ENCODE results near the gene ACO1. TPM values are rescaled to one million over a fixed set of nuclear protein-coding genes. Genes with fewer than 3 reads are reported as not detected.

ACO1 gene
- total RNA-seq, 1 donor from 2014 or later = 19.4 TPM

DNA sequence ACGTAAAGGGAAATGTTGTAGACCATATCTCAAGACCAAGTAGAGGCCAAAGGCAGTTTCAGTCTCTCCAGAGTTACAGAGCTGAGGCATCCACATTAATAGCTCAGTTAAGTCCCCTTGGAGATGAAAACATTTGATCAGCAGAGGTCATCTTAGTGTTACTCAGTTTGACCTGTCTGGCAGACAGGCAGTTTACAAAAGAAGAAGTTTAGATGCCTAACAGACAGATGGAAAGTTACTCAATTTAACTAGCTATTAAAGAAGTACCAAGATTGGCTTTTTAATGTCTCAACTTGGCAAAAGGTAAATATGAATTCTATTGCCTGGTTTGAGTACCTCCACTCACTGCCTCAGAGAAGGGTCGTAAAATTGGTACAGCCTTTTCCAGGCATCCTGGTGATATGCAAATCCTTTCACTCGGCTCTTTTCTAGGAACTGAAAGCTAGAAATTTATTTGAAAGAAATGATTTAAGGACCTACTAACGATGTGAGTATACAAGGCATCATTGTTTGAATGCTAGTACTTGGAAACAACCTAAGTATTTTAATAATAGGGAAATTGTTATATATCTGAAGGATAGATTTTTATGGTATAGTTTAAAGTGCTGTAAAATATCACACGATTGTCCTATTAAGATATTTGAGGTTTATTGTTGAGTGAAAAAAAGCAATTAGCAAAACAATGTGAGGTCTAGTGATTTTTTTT is 14.8 kb downstream of the ACO1 start:
- H3K27ac Mint-ChIP-seq (ENCODE audit: unreplicated experiment) = no peak overlapping the region

GRCh38 chr9:32401488-32401887 is 17.0 kb downstream of the ACO1 start:
- no peak overlapping the region for H3K4me3 Mint-ChIP-seq (ENCODE audit: unreplicated experiment)
- H3K27ac ChIP-seq (ENCODE audit: low read depth, low read length) = no peak overlapping the region
- peaks cover 3% of the 10 kb centered on the region for H3K4me1 ChIP-seq (ENCODE audit: insufficient read depth, low read length)
- FAIRE-seq = no peak
- H3K36me3 ChIP-seq (ENCODE audit: insufficient read depth, low read length) = peaks cover 11% of the 10 kb centered on the region
- H4K20me1 ChIP-seq (ENCODE audit: insufficient read depth, low read length) = peaks cover 19% of the 10 kb centered on the region
- no peaks in the 10 kb centered on the region for H3K9me3 Mint-ChIP-seq (ENCODE audit: unreplicated experiment)
- no peak overlapping the region for H3K4me3 ChIP-seq (ENCODE audit: insufficient read depth, low read depth, low read length)
- H3K27ac Mint-ChIP-seq (ENCODE audit: unreplicated experiment) = no peak overlapping the region
- H3K27me3 ChIP-seq (ENCODE audit: insufficient read depth, low read length) = no peaks in the 10 kb centered on the region
- H3K4me1 Mint-ChIP-seq (ENCODE audit: low read depth, unreplicated experiment) = peaks cover 3% of the 10 kb centered on the region
- H3K36me3 Mint-ChIP-seq (ENCODE audit: low read depth, unreplicated experiment) = peaks cover 10% of the 10 kb centered on the region
- DNase-seq (ENCODE audit: low read depth) = no peak
- no peak overlapping the region for H3K9ac ChIP-seq (ENCODE audit: low read length)
- peaks cover 49% of the 10 kb centered on the region for H3K79me2 ChIP-seq (ENCODE audit: insufficient read depth, low read length)
- H3K9me3 ChIP-seq (ENCODE audit: insufficient read depth, low read depth, low read length) = peaks cover 2% of the 10 kb centered on the region
- H3K4me2 ChIP-seq (ENCODE audit: low read length) = no peak overlapping the region
- no peak overlapping the region for H2AFZ ChIP-seq (ENCODE audit: low read depth, low read length)
- TF ChIP-seq EZH2 (IDR thresholded peaks at IDR 0.05; ENCODE audit: insufficient read depth, low read length) = no peak
- TF ChIP-seq, protein P1, sequence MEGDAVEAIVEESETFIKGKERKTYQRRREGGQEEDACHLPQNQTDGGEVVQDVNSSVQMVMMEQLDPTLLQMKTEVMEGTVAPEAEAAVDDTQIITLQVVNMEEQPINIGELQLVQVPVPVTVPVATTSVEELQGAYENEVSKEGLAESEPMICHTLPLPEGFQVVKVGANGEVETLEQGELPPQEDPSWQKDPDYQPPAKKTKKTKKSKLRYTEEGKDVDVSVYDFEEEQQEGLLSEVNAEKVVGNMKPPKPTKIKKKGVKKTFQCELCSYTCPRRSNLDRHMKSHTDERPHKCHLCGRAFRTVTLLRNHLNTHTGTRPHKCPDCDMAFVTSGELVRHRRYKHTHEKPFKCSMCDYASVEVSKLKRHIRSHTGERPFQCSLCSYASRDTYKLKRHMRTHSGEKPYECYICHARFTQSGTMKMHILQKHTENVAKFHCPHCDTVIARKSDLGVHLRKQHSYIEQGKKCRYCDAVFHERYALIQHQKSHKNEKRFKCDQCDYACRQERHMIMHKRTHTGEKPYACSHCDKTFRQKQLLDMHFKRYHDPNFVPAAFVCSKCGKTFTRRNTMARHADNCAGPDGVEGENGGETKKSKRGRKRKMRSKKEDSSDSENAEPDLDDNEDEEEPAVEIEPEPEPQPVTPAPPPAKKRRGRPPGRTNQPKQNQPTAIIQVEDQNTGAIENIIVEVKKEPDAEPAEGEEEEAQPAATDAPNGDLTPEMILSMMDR (IDR thresholded peaks at IDR 0.05; ENCODE audit: insufficient read depth, low read depth, low read length) = no peak
- H3K27me3 Mint-ChIP-seq (ENCODE audit: low read depth, unreplicated experiment) = no peaks in the 10 kb centered on the region

More for the DNA sequence above, 14.8 kb downstream of the ACO1 start:
- Histone ChIP-seq H3K4me3 (ENCODE audit: insufficient read depth, low read depth, low read length) (no peak overlapping the region), H3K4me1 (ENCODE audit: insufficient read depth, low read length) (peaks cover 22% of the 10 kb centered on the region), H3K36me3 (ENCODE audit: insufficient read depth, low read length) (no peaks in the 10 kb centered on the region), H3K9ac (ENCODE audit: low read length) (no peak overlapping the region), H2AFZ (ENCODE audit: low read depth, low read length) (no peak overlapping the region), H4K20me1 (ENCODE audit: insufficient read depth, low read length) (peaks cover 23% of the 10 kb centered on the region), H3K27ac (ENCODE audit: low read depth, low read length) (no peak overlapping the region), H3K27me3 (ENCODE audit: insufficient read depth, low read length) (no peaks in the 10 kb centered on the region), H3K9me3 (ENCODE audit: insufficient read depth, low read depth, low read length) (no peaks in the 10 kb centered on the region), H3K79me2 (ENCODE audit: insufficient read depth, low read length) (peaks cover 59% of the 10 kb centered on the region), H3K4me2 (ENCODE audit: low read length) (no peak overlapping the region)
- Mint-ChIP-seq H3K9me3 (ENCODE audit: unreplicated experiment) (no peaks in the 10 kb centered on the region), H3K4me1 (ENCODE audit: low read depth, unreplicated experiment) (peaks cover 11% of the 10 kb centered on the region), H3K4me3 (ENCODE audit: unreplicated experiment) (no peak overlapping the region), H3K36me3 (ENCODE audit: low read depth, unreplicated experiment) (peaks cover 6% of the 10 kb centered on the region), H3K27me3 (ENCODE audit: low read depth, unreplicated experiment) (no peaks in the 10 kb centered on the region)
- DNase-seq (ENCODE audit: low read depth) (no peak), FAIRE-seq (no peak)
- TF ChIP-seq, protein P1 (IDR thresholded peaks at IDR 0.05; ENCODE audit: insufficient read depth, low read depth, low read length) = no peak
- TF ChIP-seq EZH2 (IDR thresholded peaks at IDR 0.05; ENCODE audit: insufficient read depth, low read length) = no peak

Measured in astrocyte (in vitro differentiated cells and primary cell).